Measurements from ENCODE around the gene LPCAT1.

DNA sequence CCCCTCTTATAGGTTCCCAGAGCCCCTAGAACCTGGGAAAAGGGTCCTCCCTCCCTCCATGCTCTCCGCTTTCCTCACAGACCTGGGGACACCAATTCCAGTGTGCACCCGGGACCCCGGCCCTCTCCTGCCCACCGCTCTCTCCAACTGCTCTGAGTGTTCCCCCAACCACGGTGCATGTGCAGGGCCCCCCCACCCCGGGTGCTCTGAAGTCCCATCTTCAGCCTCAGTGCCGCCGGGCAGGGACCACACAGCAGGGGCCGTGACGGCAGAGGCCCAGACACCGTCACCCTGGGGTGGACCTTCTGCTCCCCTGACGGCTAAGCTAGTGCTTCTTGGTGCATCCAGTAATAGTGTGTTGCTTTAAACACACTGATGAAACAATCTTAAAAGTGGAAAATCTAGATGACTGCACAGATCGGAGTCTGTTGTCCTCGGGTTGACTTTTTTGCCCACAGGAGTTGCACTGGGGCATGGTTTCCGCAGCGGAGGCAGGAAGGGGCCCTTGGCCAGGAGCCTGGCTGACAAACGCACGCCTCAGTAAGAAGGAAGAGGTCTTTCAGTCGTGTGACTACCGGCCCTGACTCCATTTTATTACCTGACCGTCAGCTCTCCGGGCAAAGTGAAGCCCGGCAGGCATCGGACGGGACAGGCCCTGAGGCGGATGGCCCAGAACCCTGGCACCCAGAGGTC lies 42.3 kb downstream of the LPCAT1 start:
- TF ChIP-seq CTCF (IDR thresholded peaks at IDR 0.05): no peak
- no peak for TF ChIP-seq EZH2phosphoT487 (IDR thresholded peaks at IDR 0.05)
- TF ChIP-seq EZH2 (IDR thresholded peaks at IDR 0.05): no peak

All from neural progenitor cell (in vitro differentiated cells).